Astrocyte of the spinal cord (primary cell): Measurements from ENCODE around the gene FBXO48.

Experiments used
- DNase-seq: peaks from one replicate; pipeline ENCODE4 v3.0.0; 2011; ENCODE audit warnings: low read depth, low spot score
- H3K4me3 ChIP-seq: 2 replicates; pipeline ENCODE4 v1.5.1; 2011; ENCODE audit warnings: low read depth, mild to moderate bottlenecking, low read length, moderate library complexity
- CTCF ChIP-seq: IDR thresholded peaks from 2 replicates; pipeline ENCODE4 v1.5.1; 2012; ENCODE audit warnings: low read depth, mild to moderate bottlenecking, low read length, inconsistent platforms
- in situ Hi-C: cut with HindIII; loops from 2 replicates; pipeline ENCODE4 v1.10.0; 2017; ENCODE audit warnings: low sequenced_read_pairs

FBXO48 gene

GRCh38 chr2:68467077-68467960 lies at the start of gene FBXO48, which contains the start of gene APLF:
Gene FBXO48 (minus strand): TSS chr2:68467294. CDS start chr2:68465145, 2,149 bp downstream.
Gene APLF (plus strand): TSS chr2:68467585. CDS start chr2:68467732, 147 bp downstream.
- H3K4me3 ChIP-seq = peak within 1 kb of the TSS; percentile 98
- no peak for TF ChIP-seq CTCF
- in situ Hi-C loops = no loop called here
- peak; percentile 100 for DNase-seq

- DNase-seq = no peak
- no peak for TF ChIP-seq CTCF
- no peak overlapping the region for H3K4me3 ChIP-seq
- in situ Hi-C loops = no loop called here
Measured at GRCh38 chr2:68516051-68516955, 49.2 kb upstream of the FBXO48 start.

GRCh38 chr2:68514316-68514929 lies 47.3 kb upstream of the FBXO48 start:
- DNase-seq = no peak
- in situ Hi-C loops = no loop called here
- no peak overlapping the region for H3K4me3 ChIP-seq
- no peak for TF ChIP-seq CTCF

- in situ Hi-C loops = no loop called here
- DNase-seq = no peak
- H3K4me3 ChIP-seq = no peak overlapping the region
- TF ChIP-seq CTCF = no peak
Measured at GRCh38 chr2:68512966-68513365, 45.9 kb upstream of the FBXO48 start.

- in situ Hi-C loops = no loop called here
- no peak overlapping the region for H3K4me3 ChIP-seq
- no peak for TF ChIP-seq CTCF
- no peak for DNase-seq
Measured at GRCh38 chr2:68512326-68512725, 45.2 kb upstream of the FBXO48 start.

- H3K4me3 ChIP-seq = no peak overlapping the region
- in situ Hi-C loops = no loop called here
- no peak for DNase-seq
Measured at GRCh38 chr2:68506170-68506569, 39.1 kb upstream of the FBXO48 start.

More at GRCh38 chr2:68506170-68506569, 39.1 kb upstream of the FBXO48 start:
- TF ChIP-seq CTCF = no peak
